Mesendoderm (in vitro differentiated cells): ENCODE results near the gene CBX8.

ENCODE experiments used
- DNase-seq: peaks from one replicate; pipeline ENCODE4 v3.0.0; 2013
- H2AK5ac ChIP-seq: 2 replicates; pipeline ENCODE4 v1.6.1; 2013; ENCODE audit warnings: low read length, inconsistent platforms
- H2BK120ac ChIP-seq: 2 replicates; pipeline ENCODE4 v1.6.1; 2013; ENCODE audit warnings: low read depth, mild to moderate bottlenecking, low read length, moderate library complexity, mixed read lengths
- H2BK15ac ChIP-seq: replicated peaks from 2 replicates; pipeline ENCODE4 v1.6.1; 2013; ENCODE audit warnings: low read depth, mild to moderate bottlenecking, moderate library complexity
- H2BK5ac ChIP-seq: 2 replicates; pipeline ENCODE4 v1.6.1; 2013; ENCODE audit warnings: low read length, inconsistent platforms
- H3K18ac ChIP-seq: 2 replicates; pipeline ENCODE4 v1.6.1; 2013; ENCODE audit warnings: mild to moderate bottlenecking, low read length, mixed read lengths
- H3K23ac ChIP-seq: one replicate; pipeline ENCODE4 v1.6.1; 2013; ENCODE audit warnings: low read length
- H3K27ac ChIP-seq: 2 replicates; pipeline ENCODE4 v1.5.1; 2013; ENCODE audit warnings: low read depth, mild to moderate bottlenecking, inconsistent platforms, low read length, moderate library complexity
- H3K27me3 ChIP-seq: 2 replicates; pipeline ENCODE4 v1.6.1; 2013; ENCODE audit warnings: low read length, control low read depth, mild to moderate bottlenecking, inconsistent platforms; ENCODE audit not compliant: insufficient read depth, poor library complexity
- H3K36me3 ChIP-seq: 2 replicates; pipeline ENCODE4 v1.6.1; 2013; ENCODE audit warnings: low read length, inconsistent platforms; ENCODE audit not compliant: control insufficient read depth, insufficient read depth
- H3K4ac ChIP-seq: one replicate; pipeline ENCODE4 v1.6.1; 2013; ENCODE audit warnings: low read depth, mild to moderate bottlenecking, low read length, moderate library complexity
- H3K4me1 ChIP-seq: 2 replicates; pipeline ENCODE4 v1.6.1; 2013; ENCODE audit warnings: low read depth, low read length, inconsistent platforms; ENCODE audit not compliant: control insufficient read depth
- H3K4me2 ChIP-seq: 2 replicates; pipeline ENCODE4 v1.6.1; 2013; ENCODE audit warnings: low read length
- H3K4me3 ChIP-seq: 2 replicates; pipeline ENCODE4 v1.5.1; 2013; ENCODE audit warnings: mild to moderate bottlenecking, low read length
- H3K56ac ChIP-seq: one replicate; pipeline ENCODE4 v1.6.1; 2013; ENCODE audit warnings: low read length
- H3K79me1 ChIP-seq: 2 replicates; pipeline ENCODE4 v1.6.1; 2013; ENCODE audit warnings: low read length, inconsistent platforms
- H3K79me2 ChIP-seq: 2 replicates; pipeline ENCODE4 v1.6.1; 2013; ENCODE audit warnings: mild to moderate bottlenecking, low read length; ENCODE audit not compliant: control insufficient read depth, insufficient read depth
- H3K9ac ChIP-seq: 2 replicates; pipeline ENCODE4 v1.6.1; 2013; ENCODE audit warnings: low read length, inconsistent platforms
- H4K5ac ChIP-seq: one replicate; pipeline ENCODE4 v1.6.1; 2013; ENCODE audit warnings: low read length
- H4K8ac ChIP-seq: one replicate; pipeline ENCODE4 v1.6.1; 2013; ENCODE audit warnings: low read depth, mild to moderate bottlenecking, control low read depth, low read length, moderate library complexity
- WGBS: extraction: QIAGEN DNeasy Blood & Tissue Kit; methylation state at CpG from one replicate; pipeline ENCODE4 v1.1.7; 2013; ENCODE audit warnings: low lambda C conversion rate, missing lambda C conversion rate; ENCODE audit not compliant: insufficient coverage; ENCODE audit errors: extremely low coverage; 5-methylcytosine and 5-hydroxymethylcytosine counted together

CBX8 gene

DNA sequence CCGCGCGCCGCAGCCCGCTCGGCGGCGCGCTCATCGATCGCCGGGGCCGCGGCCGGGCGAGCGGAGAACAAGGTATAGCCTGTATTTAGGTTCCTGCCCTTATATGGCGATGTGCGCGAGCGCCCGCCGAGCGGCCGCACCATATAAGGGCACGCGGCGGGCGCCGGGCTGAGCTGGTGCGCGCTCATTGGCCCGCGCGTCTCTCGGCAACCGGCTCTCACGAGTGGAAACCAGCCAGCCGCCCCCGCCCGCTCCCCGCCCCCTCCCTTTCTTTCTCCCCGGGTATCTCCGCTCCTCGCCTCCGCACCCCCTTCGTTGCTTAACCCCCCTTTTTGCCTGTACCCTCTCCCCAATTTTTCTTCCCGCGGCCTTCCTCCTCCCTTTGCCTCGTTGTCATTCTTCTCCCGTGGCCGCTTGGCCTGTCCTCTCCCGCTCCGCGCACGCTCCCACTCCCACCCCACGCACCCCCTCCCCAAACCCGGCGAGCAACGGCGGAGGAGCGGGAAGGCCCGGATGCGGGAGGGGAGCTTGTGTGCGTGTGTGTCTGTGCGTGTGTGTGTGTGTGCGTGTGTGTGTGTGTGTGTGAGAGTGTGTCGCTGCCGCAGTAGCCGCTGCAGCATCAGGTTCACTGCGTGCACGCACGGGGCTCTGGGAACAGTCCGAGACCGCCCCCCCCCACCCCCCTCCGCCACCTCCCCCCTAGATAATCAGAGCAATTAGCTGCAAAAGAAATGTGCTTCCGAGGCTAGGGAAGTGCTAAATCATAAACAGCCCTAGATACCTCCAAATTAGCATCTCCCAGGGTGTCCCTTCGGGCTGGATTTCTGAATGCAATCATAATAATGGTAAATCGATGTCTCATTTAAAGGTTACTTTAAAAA, 13.5 kb upstream of the CBX8 start:
- no peak overlapping the region for H2BK120ac ChIP-seq
- H3K79me1 ChIP-seq = no peaks in the 10 kb centered on the region
- no peak overlapping the region for H3K27ac ChIP-seq
- peak overlapping the region; percentile 45 for H3K23ac ChIP-seq
- no peak overlapping the region for H2BK5ac ChIP-seq
- peak overlapping the region; percentile 27 for H3K4me2 ChIP-seq
- H4K5ac ChIP-seq = no peak overlapping the region
- H3K9ac ChIP-seq = peak overlapping the region; percentile 42
- no peak overlapping the region for H3K18ac ChIP-seq
- no peak overlapping the region for H4K8ac ChIP-seq
- H3K4me1 ChIP-seq = peaks cover 3% of the 10 kb centered on the region
- peak overlapping the region; percentile 42 for H3K56ac ChIP-seq
- no peak overlapping the region for H3K4me3 ChIP-seq
- no CpG with 5 or more reads among the region's 79 CpGs for WGBS
- no peaks in the 10 kb centered on the region for H3K36me3 ChIP-seq
- peak; percentile 88 for DNase-seq
- H3K4ac ChIP-seq = no peak overlapping the region
- H3K79me2 ChIP-seq = no peaks in the 10 kb centered on the region
- no peak overlapping the region for H2BK15ac ChIP-seq
- peaks cover 80% of the 10 kb centered on the region for H3K27me3 ChIP-seq
- H2AK5ac ChIP-seq = no peak overlapping the region

DNA sequence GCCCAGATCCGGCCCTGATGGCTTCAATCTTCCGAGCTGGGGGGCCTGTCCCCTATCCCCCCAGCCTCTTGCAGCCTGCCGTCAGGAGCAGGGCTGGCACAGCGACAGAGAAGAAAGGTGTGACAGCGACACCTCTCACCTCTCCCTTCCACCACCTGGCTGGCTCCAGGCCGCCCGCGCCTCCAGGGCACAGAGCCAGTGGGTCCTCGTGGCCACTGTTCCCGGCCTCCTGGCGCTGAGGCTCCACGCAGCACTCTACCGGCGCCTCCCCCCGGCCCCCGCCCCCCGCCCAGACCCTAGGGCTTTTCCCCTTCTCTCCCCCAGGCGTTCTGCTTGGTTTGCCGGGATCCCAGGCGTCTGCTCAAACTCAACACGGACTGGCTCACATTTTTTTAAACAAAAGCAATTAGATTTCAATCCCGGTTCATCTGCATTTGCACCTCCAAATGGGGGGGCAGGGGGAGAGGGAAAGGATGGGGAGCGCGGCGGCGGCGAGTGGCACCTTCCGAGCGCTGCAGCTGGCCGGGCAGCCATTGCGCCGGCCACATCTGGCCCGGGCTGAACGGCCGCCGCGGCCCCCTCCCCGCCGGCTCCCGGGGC, 12.8 kb upstream of the CBX8 start:
- peaks cover 3% of the 10 kb centered on the region for H3K4me1 ChIP-seq
- no peak overlapping the region for H3K56ac ChIP-seq
- H3K27ac ChIP-seq = no peak overlapping the region

DNA sequence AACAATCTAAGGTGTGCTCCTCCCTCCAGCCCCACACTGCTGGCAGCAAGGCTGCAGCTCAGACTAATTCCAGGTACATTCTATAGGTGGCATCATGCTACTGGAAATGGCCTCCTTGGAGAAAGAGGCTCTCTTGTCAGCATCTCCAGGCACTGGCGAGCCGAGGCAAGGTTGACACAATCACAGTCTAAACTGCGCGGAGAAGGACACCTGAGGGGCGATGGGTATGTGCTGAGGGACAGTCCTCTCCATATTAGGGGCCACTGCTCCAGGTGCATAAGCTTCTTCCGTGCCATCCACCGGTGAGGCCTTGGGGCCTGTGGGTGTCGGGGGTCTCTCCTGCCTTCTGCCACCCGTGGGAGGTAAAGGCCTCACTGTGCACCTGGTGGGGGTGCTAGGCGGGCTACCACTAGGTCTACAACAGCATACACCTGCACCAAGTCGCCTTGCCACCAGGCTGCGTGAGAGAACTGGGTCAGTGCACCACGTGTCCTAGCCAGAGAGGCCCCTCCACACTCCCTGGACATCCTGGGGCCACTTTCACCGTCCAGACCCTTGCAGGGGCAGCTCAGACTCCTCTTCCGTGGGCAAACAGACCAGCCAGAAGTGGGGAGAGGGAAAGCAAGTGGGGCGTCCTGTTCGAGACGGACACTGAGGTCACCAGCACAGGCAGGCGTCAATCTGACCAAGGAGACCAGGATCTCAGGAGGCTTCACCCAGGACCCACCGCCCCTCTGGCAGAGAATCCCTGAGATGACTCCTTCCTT, 12.1 kb upstream of the CBX8 start:
- H2BK120ac ChIP-seq = no peak overlapping the region
- H4K5ac ChIP-seq = no peak overlapping the region
- no peaks in the 10 kb centered on the region for H3K36me3 ChIP-seq
- no CpG with 5 or more reads among the region's 20 CpGs for WGBS
- H3K4ac ChIP-seq = no peak overlapping the region
- H3K18ac ChIP-seq = no peak overlapping the region
- H3K56ac ChIP-seq = no peak overlapping the region
- no peak overlapping the region for H2BK15ac ChIP-seq
- no peaks in the 10 kb centered on the region for H3K79me1 ChIP-seq
- no peak overlapping the region for H3K9ac ChIP-seq
- no peak overlapping the region for H3K4me3 ChIP-seq
- H3K23ac ChIP-seq = no peak overlapping the region
- H3K79me2 ChIP-seq = no peaks in the 10 kb centered on the region
- no peak overlapping the region for H4K8ac ChIP-seq
- peaks cover 81% of the 10 kb centered on the region for H3K27me3 ChIP-seq
- H2AK5ac ChIP-seq = no peak overlapping the region
- DNase-seq = peak; percentile 84
- H3K4me1 ChIP-seq = no peaks in the 10 kb centered on the region
- no peak overlapping the region for H3K27ac ChIP-seq
- H2BK5ac ChIP-seq = no peak overlapping the region
- H3K4me2 ChIP-seq = no peak overlapping the region

More for the DNA sequence above, 12.8 kb upstream of the CBX8 start:
- Histone ChIP-seq H2BK5ac (no peak overlapping the region), H2BK15ac (no peak overlapping the region), H3K4me2 (no peak overlapping the region), H3K18ac (peak overlapping the region; percentile 30), H4K5ac (no peak overlapping the region), H3K36me3 (no peaks in the 10 kb centered on the region), H3K79me2 (no peaks in the 10 kb centered on the region), H3K4ac (no peak overlapping the region), H3K23ac (no peak overlapping the region), H2BK120ac (no peak overlapping the region), H2AK5ac (no peak overlapping the region), H3K79me1 (no peaks in the 10 kb centered on the region), H3K4me3 (no peak overlapping the region), H4K8ac (no peak overlapping the region), H3K27me3 (peaks cover 81% of the 10 kb centered on the region), H3K9ac (no peak overlapping the region)
- no CpG with 5 or more reads among the region's 40 CpGs for WGBS
- DNase-seq = no peak

DNA sequence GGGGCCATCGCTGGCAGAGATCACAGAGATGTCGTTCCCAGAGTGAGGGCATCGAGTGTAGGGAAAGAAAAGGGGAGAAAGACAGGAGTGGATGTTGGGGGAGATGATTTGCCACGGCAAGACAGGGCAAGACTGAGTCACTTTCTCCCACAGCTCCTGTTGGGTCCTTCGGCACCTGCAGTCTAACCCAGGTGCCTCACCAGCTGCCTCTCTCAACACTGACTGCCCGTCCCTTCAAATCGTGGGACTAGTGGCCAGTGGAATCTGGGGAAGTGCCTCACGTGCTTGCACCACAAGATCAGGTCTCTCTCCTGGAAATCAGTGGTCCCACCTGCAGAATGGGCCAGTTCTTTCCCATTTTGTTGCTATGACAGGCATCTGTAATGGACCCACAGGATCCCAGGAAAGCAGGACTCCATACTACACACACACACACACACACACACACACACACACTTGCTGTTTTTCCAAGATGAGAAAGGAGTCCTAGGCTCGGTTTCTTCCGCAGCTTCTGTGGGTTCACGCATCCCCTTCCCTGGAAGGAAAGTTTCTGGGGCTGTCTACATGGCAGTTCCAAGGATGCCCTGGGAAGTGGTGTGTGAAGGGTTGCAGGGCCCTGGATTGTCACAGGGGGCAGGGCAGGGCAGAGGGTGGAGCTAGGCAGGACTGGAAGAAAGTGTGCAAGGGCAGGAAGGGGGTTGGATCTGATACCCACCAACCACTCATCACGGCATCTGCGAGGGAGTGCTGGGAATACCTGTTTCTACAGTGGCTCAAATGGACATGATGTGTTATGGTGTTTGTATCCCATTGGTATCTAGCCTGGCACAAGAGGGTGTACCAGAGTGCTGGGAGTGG, 10.2 kb upstream of the CBX8 start:
- Histone ChIP-seq H2BK5ac (no peak overlapping the region), H3K18ac (no peak overlapping the region), H2BK15ac (no peak overlapping the region), H3K4ac (no peak overlapping the region), H4K5ac (no peak overlapping the region), H3K27ac (no peak overlapping the region), H3K56ac (no peak overlapping the region), H3K4me3 (no peak overlapping the region), H3K9ac (no peak overlapping the region), H3K36me3 (no peaks in the 10 kb centered on the region), H3K27me3 (peaks cover 87% of the 10 kb centered on the region), H3K4me2 (no peak overlapping the region), H4K8ac (no peak overlapping the region), H3K79me1 (no peaks in the 10 kb centered on the region), H2BK120ac (no peak overlapping the region), H3K79me2 (no peaks in the 10 kb centered on the region), H3K23ac (no peak overlapping the region), H2AK5ac (no peak overlapping the region), H3K4me1 (no peaks in the 10 kb centered on the region)
- no peak for DNase-seq
- no CpG with 5 or more reads among the region's 13 CpGs for WGBS

DNA sequence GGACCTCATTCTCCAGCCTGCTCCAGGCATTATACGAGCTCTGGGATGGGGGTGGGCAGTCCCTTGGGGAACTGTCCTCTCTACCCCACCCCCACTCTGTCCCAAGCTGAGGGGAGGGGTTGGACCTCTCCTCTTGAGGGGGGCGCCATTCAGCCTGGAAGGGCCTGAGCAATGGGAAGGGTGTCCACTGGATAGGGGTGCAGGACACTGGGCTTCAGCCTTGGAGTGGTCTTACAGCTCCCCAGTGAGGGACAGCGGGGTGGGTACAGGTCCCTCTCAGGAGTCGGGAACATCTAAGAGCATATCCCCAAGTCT, 9.5 kb upstream of the CBX8 start:
- H3K79me2 ChIP-seq = no peaks in the 10 kb centered on the region
- H3K27me3 ChIP-seq = peaks cover 87% of the 10 kb centered on the region
- no peak overlapping the region for H4K8ac ChIP-seq
- H2BK120ac ChIP-seq = no peak overlapping the region
- no peak overlapping the region for H2BK15ac ChIP-seq
- H3K56ac ChIP-seq = no peak overlapping the region
- no peaks in the 10 kb centered on the region for H3K4me1 ChIP-seq
- no peaks in the 10 kb centered on the region for H3K79me1 ChIP-seq
- no peak overlapping the region for H3K4me2 ChIP-seq
- no peak overlapping the region for H3K4me3 ChIP-seq
- no peak overlapping the region for H3K27ac ChIP-seq
- H2AK5ac ChIP-seq = no peak overlapping the region
- H3K4ac ChIP-seq = no peak overlapping the region
- H3K36me3 ChIP-seq = no peaks in the 10 kb centered on the region
- H3K9ac ChIP-seq = no peak overlapping the region
- no peak overlapping the region for H2BK5ac ChIP-seq
- no peak overlapping the region for H3K18ac ChIP-seq
- no CpG with 5 or more reads among the region's 4 CpGs for WGBS
- DNase-seq = no peak
- no peak overlapping the region for H4K5ac ChIP-seq
- H3K23ac ChIP-seq = no peak overlapping the region
